ENCODE measurements around the gene NRM.

Gene NRM

DNA sequence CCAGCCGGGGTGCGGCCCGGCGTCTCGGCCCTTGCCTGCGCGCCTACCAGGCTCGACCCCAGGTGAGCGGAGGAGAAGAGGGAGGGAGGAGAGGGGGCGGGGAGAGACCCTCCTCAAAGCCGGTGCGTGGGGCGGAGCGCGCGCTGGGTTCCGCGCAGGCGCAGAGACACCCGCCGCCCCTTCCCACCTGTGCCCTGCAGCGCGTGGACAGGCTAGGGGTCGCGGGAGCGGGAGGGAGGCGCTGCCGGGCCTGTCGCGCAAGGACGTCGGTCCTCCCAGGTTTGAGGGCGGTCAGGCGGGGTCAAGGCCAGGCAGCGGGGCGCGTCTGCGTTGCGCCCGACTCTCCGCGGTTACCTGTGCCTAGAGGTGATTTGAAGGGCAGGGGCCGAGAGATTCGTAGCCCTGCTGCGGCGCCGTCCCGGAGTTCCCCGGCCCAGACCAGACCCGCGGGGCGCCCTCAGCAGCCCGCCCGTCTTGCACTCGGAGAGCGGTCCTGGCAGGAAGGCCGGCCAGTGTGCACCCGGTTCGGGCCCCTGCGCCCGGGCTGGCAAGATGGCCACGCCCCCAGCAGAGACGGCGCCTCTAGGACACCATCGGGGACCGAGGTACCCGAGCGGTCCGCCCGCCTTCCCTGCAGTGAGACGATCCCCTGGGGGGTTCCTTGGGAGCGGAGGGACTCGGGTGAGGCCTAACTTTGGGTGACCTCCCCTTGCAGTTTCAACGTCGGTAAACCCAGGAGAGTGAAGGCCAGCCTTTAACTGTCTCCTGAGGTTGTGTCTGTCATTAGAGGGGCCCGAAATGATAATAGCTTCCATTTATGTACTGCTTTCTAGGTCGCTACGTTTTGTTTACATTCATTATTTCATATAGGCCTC is 43.3 kb downstream of the NRM start (continued):
- TF ChIP-seq ZNF366 (tag by site-specific recombination; conservative IDR thresholded peaks at IDR 0.05), result peak; percentile 94
- TF ChIP-seq, protein P1, sequence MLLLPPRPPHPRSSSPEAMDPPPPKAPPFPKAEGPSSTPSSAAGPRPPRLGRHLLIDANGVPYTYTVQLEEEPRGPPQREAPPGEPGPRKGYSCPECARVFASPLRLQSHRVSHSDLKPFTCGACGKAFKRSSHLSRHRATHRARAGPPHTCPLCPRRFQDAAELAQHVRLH (tag by site-specific recombination; IDR thresholded peaks at IDR 0.05), result no peak
- TF ChIP-seq ZNF16 (tag by site-specific recombination; IDR thresholded peaks at IDR 0.05; ENCODE audit: low read depth), result no peak
- no peak for TF ChIP-seq ZNF670 (tag by site-specific recombination; IDR thresholded peaks at IDR 0.05; ENCODE audit: low read depth)
- TF ChIP-seq, protein P2, sequence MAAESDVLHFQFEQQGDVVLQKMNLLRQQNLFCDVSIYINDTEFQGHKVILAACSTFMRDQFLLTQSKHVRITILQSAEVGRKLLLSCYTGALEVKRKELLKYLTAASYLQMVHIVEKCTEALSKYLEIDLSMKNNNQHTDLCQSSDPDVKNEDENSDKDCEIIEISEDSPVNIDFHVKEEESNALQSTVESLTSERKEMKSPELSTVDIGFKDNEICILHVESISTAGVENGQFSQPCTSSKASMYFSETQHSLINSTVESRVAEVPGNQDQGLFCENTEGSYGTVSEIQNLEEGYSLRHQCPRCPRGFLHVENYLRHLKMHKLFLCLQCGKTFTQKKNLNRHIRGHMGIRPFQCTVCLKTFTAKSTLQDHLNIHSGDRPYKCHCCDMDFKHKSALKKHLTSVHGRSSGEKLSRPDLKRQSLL (tag by site-specific recombination; IDR thresholded peaks at IDR 0.05), result no peak
- TF ChIP-seq BCL11B (tag by site-specific recombination; IDR thresholded peaks at IDR 0.05; ENCODE audit: low read depth), result peak; percentile 83; the same call in 1 of the 2 replicates
- peak; percentile 62; the same call in 1 of the 2 replicates for TF ChIP-seq OVOL3 (tag by site-specific recombination; IDR thresholded peaks at IDR 0.05)
- no peak for TF ChIP-seq ZNF354C (tag by site-specific recombination; IDR thresholded peaks at IDR 0.05; ENCODE audit: borderline replicate concordance, low read depth)
- peak; percentile 48; the same call in 1 of the 2 replicates for TF ChIP-seq ZNF169 (tag by site-specific recombination; IDR thresholded peaks at IDR 0.05)
- TF ChIP-seq ZNF747 (tag by site-specific recombination; IDR thresholded peaks at IDR 0.05), result no peak
- TF ChIP-seq, protein P3, sequence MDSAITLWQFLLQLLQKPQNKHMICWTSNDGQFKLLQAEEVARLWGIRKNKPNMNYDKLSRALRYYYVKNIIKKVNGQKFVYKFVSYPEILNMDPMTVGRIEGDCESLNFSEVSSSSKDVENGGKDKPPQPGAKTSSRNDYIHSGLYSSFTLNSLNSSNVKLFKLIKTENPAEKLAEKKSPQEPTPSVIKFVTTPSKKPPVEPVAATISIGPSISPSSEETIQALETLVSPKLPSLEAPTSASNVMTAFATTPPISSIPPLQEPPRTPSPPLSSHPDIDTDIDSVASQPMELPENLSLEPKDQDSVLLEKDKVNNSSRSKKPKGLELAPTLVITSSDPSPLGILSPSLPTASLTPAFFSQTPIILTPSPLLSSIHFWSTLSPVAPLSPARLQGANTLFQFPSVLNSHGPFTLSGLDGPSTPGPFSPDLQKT (IDR thresholded peaks at IDR 0.05; ENCODE audit: borderline replicate concordance, low read depth, low read length), result no peak
- TF ChIP-seq YY2 (tag by site-specific recombination; IDR thresholded peaks at IDR 0.05), result 0 out of 2 replicates have a peak, but pooled peaks have one; percentile 28
- TF ChIP-seq ZNF585B (tag by site-specific recombination; IDR thresholded peaks at IDR 0.05), result no peak
- TF ChIP-seq, protein P4, sequence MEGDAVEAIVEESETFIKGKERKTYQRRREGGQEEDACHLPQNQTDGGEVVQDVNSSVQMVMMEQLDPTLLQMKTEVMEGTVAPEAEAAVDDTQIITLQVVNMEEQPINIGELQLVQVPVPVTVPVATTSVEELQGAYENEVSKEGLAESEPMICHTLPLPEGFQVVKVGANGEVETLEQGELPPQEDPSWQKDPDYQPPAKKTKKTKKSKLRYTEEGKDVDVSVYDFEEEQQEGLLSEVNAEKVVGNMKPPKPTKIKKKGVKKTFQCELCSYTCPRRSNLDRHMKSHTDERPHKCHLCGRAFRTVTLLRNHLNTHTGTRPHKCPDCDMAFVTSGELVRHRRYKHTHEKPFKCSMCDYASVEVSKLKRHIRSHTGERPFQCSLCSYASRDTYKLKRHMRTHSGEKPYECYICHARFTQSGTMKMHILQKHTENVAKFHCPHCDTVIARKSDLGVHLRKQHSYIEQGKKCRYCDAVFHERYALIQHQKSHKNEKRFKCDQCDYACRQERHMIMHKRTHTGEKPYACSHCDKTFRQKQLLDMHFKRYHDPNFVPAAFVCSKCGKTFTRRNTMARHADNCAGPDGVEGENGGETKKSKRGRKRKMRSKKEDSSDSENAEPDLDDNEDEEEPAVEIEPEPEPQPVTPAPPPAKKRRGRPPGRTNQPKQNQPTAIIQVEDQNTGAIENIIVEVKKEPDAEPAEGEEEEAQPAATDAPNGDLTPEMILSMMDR (tag by site-specific recombination; IDR thresholded peaks at IDR 0.05), result peak; percentile 80
- peak; percentile 45; the same call in 1 of the 2 replicates for TF ChIP-seq ZNF629 (tag by site-specific recombination; IDR thresholded peaks at IDR 0.05)
- TF ChIP-seq ZNF239 (tag by site-specific recombination; IDR thresholded peaks at IDR 0.05), result no peak
- peak; percentile 49; the same call in 1 of the 2 replicates for TF ChIP-seq ZNF561 (tag by site-specific recombination; IDR thresholded peaks at IDR 0.05; ENCODE audit: borderline replicate concordance)
- no peak for TF ChIP-seq ZNF350 (tag by site-specific recombination; IDR thresholded peaks at IDR 0.05)
- no peak for TF ChIP-seq ZNF521 (tag by site-specific recombination; IDR thresholded peaks at IDR 0.05)
- no peak for TF ChIP-seq TRIM28 (IDR thresholded peaks at IDR 0.05; ENCODE audit: borderline replicate concordance, low read length)
- TF ChIP-seq ZNF175 (tag by site-specific recombination; IDR thresholded peaks at IDR 0.05), result no peak
- TF ChIP-seq, protein P5, sequence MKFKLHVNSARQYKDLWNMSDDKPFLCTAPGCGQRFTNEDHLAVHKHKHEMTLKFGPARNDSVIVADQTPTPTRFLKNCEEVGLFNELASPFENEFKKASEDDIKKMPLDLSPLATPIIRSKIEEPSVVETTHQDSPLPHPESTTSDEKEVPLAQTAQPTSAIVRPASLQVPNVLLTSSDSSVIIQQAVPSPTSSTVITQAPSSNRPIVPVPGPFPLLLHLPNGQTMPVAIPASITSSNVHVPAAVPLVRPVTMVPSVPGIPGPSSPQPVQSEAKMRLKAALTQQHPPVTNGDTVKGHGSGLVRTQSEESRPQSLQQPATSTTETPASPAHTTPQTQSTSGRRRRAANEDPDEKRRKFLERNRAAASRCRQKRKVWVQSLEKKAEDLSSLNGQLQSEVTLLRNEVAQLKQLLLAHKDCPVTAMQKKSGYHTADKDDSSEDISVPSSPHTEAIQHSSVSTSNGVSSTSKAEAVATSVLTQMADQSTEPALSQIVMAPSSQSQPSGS (tag by site-specific recombination; IDR thresholded peaks at IDR 0.05; ENCODE audit: low read depth), result no peak
- no peak for TF ChIP-seq ZNF830 (tag by site-specific recombination; IDR thresholded peaks at IDR 0.05; ENCODE audit: low read depth)
- TF ChIP-seq ZNF223 (tag by site-specific recombination; IDR thresholded peaks at IDR 0.05), result no peak; the same call in 1 of the 2 replicates
- no peak; the same call in 1 of the 2 replicates for TF ChIP-seq ZNF768 (tag by site-specific recombination; IDR thresholded peaks at IDR 0.05)
- TF ChIP-seq ZNF112 (tag by site-specific recombination; IDR thresholded peaks at IDR 0.05), result no peak
- TF ChIP-seq, protein P6, sequence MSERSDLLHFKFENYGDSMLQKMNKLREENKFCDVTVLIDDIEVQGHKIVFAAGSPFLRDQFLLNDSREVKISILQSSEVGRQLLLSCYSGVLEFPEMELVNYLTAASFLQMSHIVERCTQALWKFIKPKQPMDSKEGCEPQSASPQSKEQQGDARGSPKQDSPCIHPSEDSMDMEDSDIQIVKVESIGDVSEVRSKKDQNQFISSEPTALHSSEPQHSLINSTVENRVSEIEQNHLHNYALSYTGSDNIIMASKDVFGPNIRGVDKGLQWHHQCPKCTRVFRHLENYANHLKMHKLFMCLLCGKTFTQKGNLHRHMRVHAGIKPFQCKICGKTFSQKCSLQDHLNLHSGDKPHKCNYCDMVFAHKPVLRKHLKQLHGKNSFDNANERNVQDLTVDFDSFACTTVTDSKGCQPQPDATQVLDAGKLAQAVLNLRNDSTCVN (tag by site-specific recombination; optimal IDR thresholded peaks at IDR 0.05), result peak; percentile 100
- TF ChIP-seq, protein P7, sequence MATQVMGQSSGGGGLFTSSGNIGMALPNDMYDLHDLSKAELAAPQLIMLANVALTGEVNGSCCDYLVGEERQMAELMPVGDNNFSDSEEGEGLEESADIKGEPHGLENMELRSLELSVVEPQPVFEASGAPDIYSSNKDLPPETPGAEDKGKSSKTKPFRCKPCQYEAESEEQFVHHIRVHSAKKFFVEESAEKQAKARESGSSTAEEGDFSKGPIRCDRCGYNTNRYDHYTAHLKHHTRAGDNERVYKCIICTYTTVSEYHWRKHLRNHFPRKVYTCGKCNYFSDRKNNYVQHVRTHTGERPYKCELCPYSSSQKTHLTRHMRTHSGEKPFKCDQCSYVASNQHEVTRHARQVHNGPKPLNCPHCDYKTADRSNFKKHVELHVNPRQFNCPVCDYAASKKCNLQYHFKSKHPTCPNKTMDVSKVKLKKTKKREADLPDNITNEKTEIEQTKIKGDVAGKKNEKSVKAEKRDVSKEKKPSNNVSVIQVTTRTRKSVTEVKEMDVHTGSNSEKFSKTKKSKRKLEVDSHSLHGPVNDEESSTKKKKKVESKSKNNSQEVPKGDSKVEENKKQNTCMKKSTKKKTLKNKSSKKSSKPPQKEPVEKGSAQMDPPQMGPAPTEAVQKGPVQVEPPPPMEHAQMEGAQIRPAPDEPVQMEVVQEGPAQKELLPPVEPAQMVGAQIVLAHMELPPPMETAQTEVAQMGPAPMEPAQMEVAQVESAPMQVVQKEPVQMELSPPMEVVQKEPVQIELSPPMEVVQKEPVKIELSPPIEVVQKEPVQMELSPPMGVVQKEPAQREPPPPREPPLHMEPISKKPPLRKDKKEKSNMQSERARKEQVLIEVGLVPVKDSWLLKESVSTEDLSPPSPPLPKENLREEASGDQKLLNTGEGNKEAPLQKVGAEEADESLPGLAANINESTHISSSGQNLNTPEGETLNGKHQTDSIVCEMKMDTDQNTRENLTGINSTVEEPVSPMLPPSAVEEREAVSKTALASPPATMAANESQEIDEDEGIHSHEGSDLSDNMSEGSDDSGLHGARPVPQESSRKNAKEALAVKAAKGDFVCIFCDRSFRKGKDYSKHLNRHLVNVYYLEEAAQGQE (tag by site-specific recombination; IDR thresholded peaks at IDR 0.05), result no peak; the same call in none of the 2 replicates
- TF ChIP-seq ZNF837 (tag by site-specific recombination; IDR thresholded peaks at IDR 0.05), result no peak
